C4-2B (cell line): Measurements from ENCODE around the gene PAH.
"Not testable (repeated sequence)": the region's sequence is repeated elsewhere in the genome, so short reads cannot be mapped to it uniquely, and the experiment has no call there.

Experiments used
- H3K27ac ChIP-seq: fragments of 450-650 bp; 2 replicates; pipeline ENCODE4 v1.5.1; 2017
- CTCF ChIP-seq: fragments of 450-650 bp; conservative IDR thresholded peaks from 2 replicates; pipeline ENCODE4 v1.5.1; 2017; ENCODE audit warnings: mild to moderate bottlenecking
- ZFX ChIP-seq: fragments of 450-650 bp; IDR thresholded peaks from 2 replicates; pipeline ENCODE4 v1.6.1; 2017

PAH gene

GRCh38 chr12:102851246-102851645 is 65.8 kb downstream of the PAH start:
- TF ChIP-seq ZFX (no peak), CTCF (no peak)

DNA sequence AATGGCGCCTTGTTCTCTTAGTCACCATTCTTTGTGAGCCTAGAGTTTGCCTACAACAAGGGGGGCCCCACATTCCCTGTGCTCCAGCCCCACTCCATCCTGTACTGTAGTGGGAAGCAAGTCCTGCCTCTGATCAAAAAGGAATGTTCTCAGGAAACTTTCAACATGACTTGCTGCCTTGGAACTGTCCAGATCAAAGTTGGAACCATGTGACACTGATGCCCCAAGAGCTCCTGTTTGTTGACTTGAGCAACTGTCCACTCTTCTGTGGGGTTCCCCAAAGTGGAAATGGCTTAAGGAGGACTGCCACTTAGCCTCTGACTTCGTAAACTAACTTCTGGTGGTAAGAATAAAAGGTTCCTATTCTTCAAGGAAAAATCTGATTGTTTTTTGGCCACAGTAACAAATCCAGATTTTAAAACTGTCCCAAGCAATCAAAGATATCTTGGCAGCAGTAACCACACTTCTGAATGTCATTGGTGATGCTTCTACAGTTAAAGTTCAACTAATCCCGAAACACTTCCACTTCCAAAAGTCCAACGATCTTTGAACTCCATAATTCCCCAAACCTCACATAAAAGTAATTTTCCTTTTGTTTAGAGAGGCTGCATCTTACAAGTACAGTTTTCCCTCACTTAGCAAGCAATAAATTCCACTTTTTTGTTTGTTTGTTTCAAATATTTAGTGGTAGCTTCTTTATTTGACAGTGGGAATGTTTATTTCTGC is 67.2 kb downstream of the PAH start:
- no peak for TF ChIP-seq ZFX
- no peak for TF ChIP-seq CTCF
- no peak overlapping the region for H3K27ac ChIP-seq

More at GRCh38 chr12:102851246-102851645, 65.8 kb downstream of the PAH start:
- H3K27ac ChIP-seq = no peak overlapping the region

GRCh38 chr12:102848832-102849231 is 68.2 kb downstream of the PAH start:
- TF ChIP-seq CTCF = no peak
- TF ChIP-seq ZFX = no peak
- H3K27ac ChIP-seq = no peak overlapping the region

DNA sequence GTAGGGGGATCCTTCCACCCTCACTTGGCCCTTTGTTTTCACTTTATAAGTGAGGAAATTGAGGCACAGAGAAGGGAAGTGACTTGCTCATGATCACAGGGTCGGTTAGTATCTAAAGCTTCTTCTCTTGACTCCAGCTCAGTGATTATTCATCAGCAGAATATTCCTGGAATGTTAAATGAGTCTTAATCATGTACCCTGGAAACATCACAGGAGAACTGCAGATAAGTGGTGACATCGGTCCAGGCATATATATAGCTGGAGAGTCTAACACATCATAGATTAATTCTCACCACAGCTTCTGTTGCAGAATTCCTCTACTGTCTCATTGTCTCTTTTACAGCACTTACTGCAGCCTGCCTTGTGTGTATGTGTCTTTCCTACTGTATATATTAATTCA is 69.9 kb downstream of the PAH start:
- no peak for TF ChIP-seq ZFX
- no peak for TF ChIP-seq CTCF
- no peak overlapping the region for H3K27ac ChIP-seq

- TF ChIP-seq ZFX = no peak
- no peak for TF ChIP-seq CTCF
- H3K27ac ChIP-seq = no peak overlapping the region
Observed at GRCh38 chr12:102833687-102834441, 83.2 kb downstream of the PAH start.

DNA sequence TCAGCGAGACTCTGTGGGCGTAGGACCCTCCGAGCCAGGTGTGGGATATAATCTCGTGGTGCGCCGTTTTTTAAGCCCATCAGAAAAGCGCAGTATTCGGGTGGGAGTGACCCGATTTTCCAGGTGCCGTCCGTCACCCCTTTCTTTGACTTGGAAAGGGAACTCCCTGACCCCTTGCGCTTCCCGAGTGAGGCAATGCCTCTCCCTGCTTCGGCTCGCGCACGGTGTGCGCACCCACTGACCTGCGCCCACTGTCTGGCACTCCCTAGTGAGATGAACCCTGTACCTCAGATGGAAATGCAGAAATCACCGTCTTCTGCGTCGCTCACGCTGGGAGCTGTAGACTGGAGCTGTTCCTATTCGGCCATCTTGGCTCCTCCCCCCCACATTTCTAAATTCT is 84.2 kb downstream of the PAH start:
- not testable (repeated sequence) for H3K27ac ChIP-seq

GRCh38 chr12:102824218-102824835 is 92.7 kb downstream of the PAH start:
- H3K27ac ChIP-seq = no peak overlapping the region
- no peak for TF ChIP-seq CTCF
- TF ChIP-seq ZFX = no peak
